Measurements from ENCODE around the gene ELAC1.

DNA sequence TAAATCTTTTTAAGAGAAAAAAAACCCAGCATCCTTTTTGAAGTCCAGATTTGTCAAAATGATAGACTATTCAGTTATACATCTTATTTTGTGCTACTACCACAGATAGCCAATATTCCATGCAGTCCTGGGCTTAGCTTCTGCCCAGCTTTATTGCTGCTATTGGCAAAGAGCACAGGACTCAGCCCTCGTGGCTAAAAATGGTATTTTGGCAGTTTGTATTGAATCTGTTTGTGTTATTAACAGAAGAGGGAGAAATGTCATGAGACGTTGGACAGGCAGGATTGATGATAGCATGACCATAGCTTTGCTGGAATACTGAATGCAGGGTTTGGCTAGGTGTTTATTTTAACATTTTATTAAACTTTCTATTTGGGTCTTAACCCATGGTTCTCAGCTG lies 19.4 kb downstream of the ELAC1 start:
- TF ChIP-seq, protein P1, sequence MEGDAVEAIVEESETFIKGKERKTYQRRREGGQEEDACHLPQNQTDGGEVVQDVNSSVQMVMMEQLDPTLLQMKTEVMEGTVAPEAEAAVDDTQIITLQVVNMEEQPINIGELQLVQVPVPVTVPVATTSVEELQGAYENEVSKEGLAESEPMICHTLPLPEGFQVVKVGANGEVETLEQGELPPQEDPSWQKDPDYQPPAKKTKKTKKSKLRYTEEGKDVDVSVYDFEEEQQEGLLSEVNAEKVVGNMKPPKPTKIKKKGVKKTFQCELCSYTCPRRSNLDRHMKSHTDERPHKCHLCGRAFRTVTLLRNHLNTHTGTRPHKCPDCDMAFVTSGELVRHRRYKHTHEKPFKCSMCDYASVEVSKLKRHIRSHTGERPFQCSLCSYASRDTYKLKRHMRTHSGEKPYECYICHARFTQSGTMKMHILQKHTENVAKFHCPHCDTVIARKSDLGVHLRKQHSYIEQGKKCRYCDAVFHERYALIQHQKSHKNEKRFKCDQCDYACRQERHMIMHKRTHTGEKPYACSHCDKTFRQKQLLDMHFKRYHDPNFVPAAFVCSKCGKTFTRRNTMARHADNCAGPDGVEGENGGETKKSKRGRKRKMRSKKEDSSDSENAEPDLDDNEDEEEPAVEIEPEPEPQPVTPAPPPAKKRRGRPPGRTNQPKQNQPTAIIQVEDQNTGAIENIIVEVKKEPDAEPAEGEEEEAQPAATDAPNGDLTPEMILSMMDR (IDR thresholded peaks at IDR 0.05 in 4 of 5, conservative IDR thresholded peaks at IDR 0.05 in 1 of 5) = no peak
- no peak for TF ChIP-seq POLR2A (IDR thresholded peaks at IDR 0.05)
